ENCODE results near the gene TMEM106C. TPM values are rescaled to one million over a fixed set of nuclear protein-coding genes. Genes with fewer than 3 reads are reported as not detected.

Gene TMEM106C
- total and polyA plus RNA-seq, 2 experiments from 2014 or later = 69.4 to 79.8 TPM

- Histone ChIP-seq H3K9me3 (ENCODE audit: low read depth) (no peaks in the 10 kb centered on the region), H3K27ac (no peak overlapping the region), H3K36me3 (ENCODE audit: low read depth) (no peaks in the 10 kb centered on the region), H3K9me2 (ENCODE audit: insufficient read depth) (no peaks in the 10 kb centered on the region), H3K27me3 (replicated peaks; ENCODE audit: insufficient read depth) (peaks cover 71% of the 10 kb centered on the region), H3K79me2 (ENCODE audit: insufficient read depth) (no peaks in the 10 kb centered on the region), H3K4me3 (no peak overlapping the region), H3K9ac (no peak overlapping the region), H3K4me1 (ENCODE audit: insufficient read depth) (no peaks in the 10 kb centered on the region), H3K4me2 (ENCODE audit: unreplicated experiment) (no peak overlapping the region), H2AFZ (no peak overlapping the region), H4K20me1 (ENCODE audit: insufficient read depth) (no peaks in the 10 kb centered on the region), H3F3A (ENCODE audit: insufficient read depth) (no peaks in the 10 kb centered on the region)
- no peak for DNase-seq
- 60 to 62% methylated on average over 8 of the region's 8 CpGs for WGBS, 2 experiments (ENCODE audit: low coverage in 1 of 2, low lambda C conversion rate in 2 of 2, missing lambda C conversion rate in 2 of 2)
- TF ChIP-seq EZH2 (IDR thresholded peaks at IDR 0.05; ENCODE audit: insufficient read depth, poor library complexity, severe bottlenecking) (no peak), EZH2phosphoT487 (IDR thresholded peaks at IDR 0.05; ENCODE audit: insufficient read depth, low read depth) (no peak)
- in situ Hi-C loops (cut with MboI) = no loop called here
Observed at GRCh38 chr12:48012070-48012469, 48.7 kb downstream of the TMEM106C start.

- in situ Hi-C loops (cut with MboI) = no loop called here
- no peaks in the 10 kb centered on the region for H3K9me2 ChIP-seq (ENCODE audit: insufficient read depth)
- peaks cover 72% of the 10 kb centered on the region for H3K27me3 ChIP-seq (replicated peaks; ENCODE audit: insufficient read depth)
- no peaks in the 10 kb centered on the region for H3K4me1 ChIP-seq (ENCODE audit: insufficient read depth)
- no peaks in the 10 kb centered on the region for H3K9me3 ChIP-seq (ENCODE audit: low read depth)
- no peak for DNase-seq
- no peaks in the 10 kb centered on the region for H3F3A ChIP-seq (ENCODE audit: insufficient read depth)
- H4K20me1 ChIP-seq (ENCODE audit: insufficient read depth) = no peaks in the 10 kb centered on the region
- no peak for TF ChIP-seq EZH2phosphoT487 (IDR thresholded peaks at IDR 0.05; ENCODE audit: insufficient read depth, low read depth)
- TF ChIP-seq EZH2 (IDR thresholded peaks at IDR 0.05; ENCODE audit: insufficient read depth, poor library complexity, severe bottlenecking) = no peak
- H3K4me3 ChIP-seq = no peak overlapping the region
- no peaks in the 10 kb centered on the region for H3K36me3 ChIP-seq (ENCODE audit: low read depth)
- H3K4me2 ChIP-seq (ENCODE audit: unreplicated experiment) = no peak overlapping the region
- no peak overlapping the region for H2AFZ ChIP-seq
- no peaks in the 10 kb centered on the region for H3K79me2 ChIP-seq (ENCODE audit: insufficient read depth)
- 58% methylated on average over 2 of the region's 2 CpGs for WGBS, 2 experiments (ENCODE audit: low coverage in 1 of 2, low lambda C conversion rate in 2 of 2, missing lambda C conversion rate in 2 of 2)
- H3K9ac ChIP-seq = no peak overlapping the region
- no peak overlapping the region for H3K27ac ChIP-seq
Observed at GRCh38 chr12:48013287-48013686, 49.9 kb downstream of the TMEM106C start.

GRCh38 chr12:48015129-48015528 is 51.7 kb downstream of the TMEM106C start:
- TF ChIP-seq EZH2phosphoT487 (IDR thresholded peaks at IDR 0.05; ENCODE audit: insufficient read depth, low read depth) (no peak), EZH2 (IDR thresholded peaks at IDR 0.05; ENCODE audit: insufficient read depth, poor library complexity, severe bottlenecking) (no peak)
- Histone ChIP-seq H3K4me3 (no peak overlapping the region), H4K20me1 (ENCODE audit: insufficient read depth) (no peaks in the 10 kb centered on the region), H3K9ac (no peak overlapping the region), H2AFZ (no peak overlapping the region), H3K9me3 (ENCODE audit: low read depth) (no peaks in the 10 kb centered on the region), H3K4me2 (ENCODE audit: unreplicated experiment) (no peak overlapping the region), H3K27ac (no peak overlapping the region), H3K9me2 (ENCODE audit: insufficient read depth) (no peaks in the 10 kb centered on the region), H3K4me1 (ENCODE audit: insufficient read depth) (no peaks in the 10 kb centered on the region), H3K27me3 (replicated peaks; ENCODE audit: insufficient read depth) (peaks cover 69% of the 10 kb centered on the region), H3K79me2 (ENCODE audit: insufficient read depth) (no peaks in the 10 kb centered on the region), H3K36me3 (ENCODE audit: low read depth) (no peaks in the 10 kb centered on the region), H3F3A (ENCODE audit: insufficient read depth) (no peaks in the 10 kb centered on the region)
- in situ Hi-C loops (cut with MboI) = no loop called here
- WGBS, 2 experiments (ENCODE audit: low coverage in 1 of 2, low lambda C conversion rate in 2 of 2, missing lambda C conversion rate in 2 of 2) = 28 to 31% methylated on average over 1 of the region's 1 CpG
- DNase-seq = no peak

GRCh38 chr12:48015954-48016353 is 52.6 kb downstream of the TMEM106C start:
- no peak overlapping the region for H3K9ac ChIP-seq
- H3K79me2 ChIP-seq (ENCODE audit: insufficient read depth) = no peaks in the 10 kb centered on the region
- H3K27me3 ChIP-seq (replicated peaks; ENCODE audit: insufficient read depth) = peaks cover 71% of the 10 kb centered on the region
- no peak overlapping the region for H3K4me3 ChIP-seq
- no peaks in the 10 kb centered on the region for H3K36me3 ChIP-seq (ENCODE audit: low read depth)
- TF ChIP-seq EZH2 (IDR thresholded peaks at IDR 0.05; ENCODE audit: insufficient read depth, poor library complexity, severe bottlenecking) (no peak), EZH2phosphoT487 (IDR thresholded peaks at IDR 0.05; ENCODE audit: insufficient read depth, low read depth) (no peak)
- in situ Hi-C loops (cut with MboI) = no loop called here
- no peak overlapping the region for H3K27ac ChIP-seq
- H3K9me2 ChIP-seq (ENCODE audit: insufficient read depth) = no peaks in the 10 kb centered on the region
- no peak for DNase-seq
- no peaks in the 10 kb centered on the region for H3K9me3 ChIP-seq (ENCODE audit: low read depth)
- 73 to 77% methylated on average over 7 of the region's 7 CpGs for WGBS, 2 experiments (ENCODE audit: low coverage in 1 of 2, low lambda C conversion rate in 2 of 2, missing lambda C conversion rate in 2 of 2)
- no peaks in the 10 kb centered on the region for H3F3A ChIP-seq (ENCODE audit: insufficient read depth)
- no peaks in the 10 kb centered on the region for H3K4me1 ChIP-seq (ENCODE audit: insufficient read depth)
- no peak overlapping the region for H3K4me2 ChIP-seq (ENCODE audit: unreplicated experiment)
- H2AFZ ChIP-seq = no peak overlapping the region
- no peaks in the 10 kb centered on the region for H4K20me1 ChIP-seq (ENCODE audit: insufficient read depth)

Data from GM23248 (cell line).